Measurements from ENCODE around the gene SIRT3.

DNA sequence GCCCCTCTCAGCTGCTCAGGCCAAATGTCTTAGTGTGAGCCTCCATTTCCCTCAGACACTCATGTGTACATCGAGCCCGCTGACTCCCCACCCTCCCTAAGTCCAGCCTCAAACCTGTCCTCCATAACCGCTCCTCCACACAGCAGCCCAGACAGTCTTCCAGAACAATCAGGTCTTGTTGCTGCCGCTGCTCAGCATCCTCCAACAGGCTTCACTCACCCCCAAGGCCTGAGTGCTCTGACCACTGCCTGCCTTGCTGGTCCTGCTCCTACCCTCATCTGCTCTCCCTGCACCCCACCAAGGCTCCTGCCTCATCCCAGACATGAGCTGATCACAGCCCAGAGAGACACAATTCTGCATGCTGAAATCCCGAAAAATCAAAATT lies 17.7 kb upstream of the SIRT3 start:
- TF ChIP-seq, protein P1, sequence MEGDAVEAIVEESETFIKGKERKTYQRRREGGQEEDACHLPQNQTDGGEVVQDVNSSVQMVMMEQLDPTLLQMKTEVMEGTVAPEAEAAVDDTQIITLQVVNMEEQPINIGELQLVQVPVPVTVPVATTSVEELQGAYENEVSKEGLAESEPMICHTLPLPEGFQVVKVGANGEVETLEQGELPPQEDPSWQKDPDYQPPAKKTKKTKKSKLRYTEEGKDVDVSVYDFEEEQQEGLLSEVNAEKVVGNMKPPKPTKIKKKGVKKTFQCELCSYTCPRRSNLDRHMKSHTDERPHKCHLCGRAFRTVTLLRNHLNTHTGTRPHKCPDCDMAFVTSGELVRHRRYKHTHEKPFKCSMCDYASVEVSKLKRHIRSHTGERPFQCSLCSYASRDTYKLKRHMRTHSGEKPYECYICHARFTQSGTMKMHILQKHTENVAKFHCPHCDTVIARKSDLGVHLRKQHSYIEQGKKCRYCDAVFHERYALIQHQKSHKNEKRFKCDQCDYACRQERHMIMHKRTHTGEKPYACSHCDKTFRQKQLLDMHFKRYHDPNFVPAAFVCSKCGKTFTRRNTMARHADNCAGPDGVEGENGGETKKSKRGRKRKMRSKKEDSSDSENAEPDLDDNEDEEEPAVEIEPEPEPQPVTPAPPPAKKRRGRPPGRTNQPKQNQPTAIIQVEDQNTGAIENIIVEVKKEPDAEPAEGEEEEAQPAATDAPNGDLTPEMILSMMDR (IDR thresholded peaks at IDR 0.05): no peak
- no peak for TF ChIP-seq ZFX (IDR thresholded peaks at IDR 0.05; ENCODE audit: borderline replicate concordance)
